Activated effector memory CD4-positive, alpha-beta T cell treated with anti-CD3 and anti-CD28 coated beads, Interleukin-2, amount 50 U/mL, for 16 hours (primary cell): ENCODE measurements around the gene MAGIX.

Experiments used
- DNase-seq: peaks from one replicate; pipeline ENCODE4 v3.0.0-alpha.2; 2020

The MAGIX gene

GRCh38 chrX:49184294-49185281 lies 22.0 kb downstream of the MAGIX start:
- peak; percentile 75 for DNase-seq

DNA sequence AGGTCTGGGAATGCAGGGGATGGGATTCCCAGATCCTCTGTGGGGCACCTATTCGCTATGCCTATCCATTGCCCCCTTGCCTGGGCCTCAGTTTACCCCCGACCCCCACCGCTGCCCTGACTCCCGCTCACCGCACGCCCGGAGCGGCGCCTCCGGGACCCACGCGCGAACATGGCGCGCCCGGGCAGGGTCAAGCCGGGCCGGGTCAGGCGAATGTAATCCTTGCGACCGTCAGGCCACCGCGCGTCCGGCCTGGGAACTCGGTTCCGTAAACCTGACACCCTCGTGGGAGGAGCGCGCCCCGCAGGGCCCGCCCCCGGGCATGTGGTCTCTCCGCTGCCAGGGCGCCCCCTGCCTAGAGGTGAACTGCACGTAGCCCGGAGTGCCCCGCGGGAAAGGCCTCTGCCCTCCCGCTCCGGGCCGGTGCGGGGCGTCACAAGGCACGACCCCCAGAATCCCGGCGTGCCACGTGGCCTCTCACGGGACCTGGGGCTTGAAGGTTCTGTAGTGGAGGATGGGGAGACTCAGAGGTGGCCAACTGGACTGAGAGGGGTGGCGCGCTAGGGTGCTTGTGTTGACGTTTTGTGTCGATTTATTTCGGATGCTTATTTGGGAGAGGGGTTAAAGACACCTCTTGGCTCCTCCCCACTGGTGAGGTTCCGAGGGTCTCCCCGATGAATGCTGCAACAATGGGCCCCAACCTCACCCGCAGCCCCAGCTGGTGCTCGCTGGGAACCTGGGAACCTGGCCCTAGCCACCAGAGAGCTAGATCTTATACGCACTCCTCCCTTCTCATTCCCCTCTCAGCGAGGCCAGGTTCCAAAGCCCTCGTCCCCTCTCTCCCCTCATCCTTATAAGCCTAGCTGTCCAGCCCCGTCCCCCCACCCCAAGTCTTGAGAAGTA lies 23.8 kb downstream of the MAGIX start, which contains the start of gene PRICKLE3:
Gene PRICKLE3, minus strand, starts transcription at position 249 of the 903 bp plus-strand sequence. Its CDS starts 76 bp downstream, at position 173.
- peak; percentile 90 for DNase-seq

GRCh38 chrX:49187028-49187394 lies 24.5 kb downstream of the MAGIX start:
- DNase-seq, result no peak

- no peak for DNase-seq
These were observed 25.0 kb downstream of the MAGIX start for GRCh38 chrX:49187526-49187925.

- DNase-seq, result no peak
These were observed 26.0 kb downstream of the MAGIX start for GRCh38 chrX:49188468-49189076.

DNA sequence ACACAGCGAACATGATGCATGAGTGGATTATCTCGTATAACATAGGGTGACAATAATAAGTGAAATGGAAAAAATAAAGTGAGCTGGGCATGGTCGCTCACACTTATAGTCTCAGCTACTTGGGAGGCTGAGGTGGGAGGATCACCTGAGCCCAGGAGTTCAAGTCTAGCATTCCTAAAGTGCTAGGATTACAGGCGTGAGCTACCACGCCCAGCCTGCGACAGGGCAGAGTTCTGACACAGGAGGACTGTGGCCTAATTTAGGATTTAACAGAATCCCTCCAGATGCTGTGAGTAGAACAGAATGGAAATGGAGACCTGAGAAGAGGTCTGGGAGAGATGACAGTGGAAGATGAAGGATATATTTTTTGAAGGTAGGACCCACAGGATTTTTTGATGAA lies 27.0 kb downstream of the MAGIX start:
- no peak for DNase-seq

- peak; percentile 93 for DNase-seq
These were observed 28.4 kb downstream of the MAGIX start for GRCh38 chrX:49190821-49191573.

- DNase-seq, result no peak
These were observed 29.0 kb downstream of the MAGIX start for GRCh38 chrX:49191574-49192011.

DNA sequence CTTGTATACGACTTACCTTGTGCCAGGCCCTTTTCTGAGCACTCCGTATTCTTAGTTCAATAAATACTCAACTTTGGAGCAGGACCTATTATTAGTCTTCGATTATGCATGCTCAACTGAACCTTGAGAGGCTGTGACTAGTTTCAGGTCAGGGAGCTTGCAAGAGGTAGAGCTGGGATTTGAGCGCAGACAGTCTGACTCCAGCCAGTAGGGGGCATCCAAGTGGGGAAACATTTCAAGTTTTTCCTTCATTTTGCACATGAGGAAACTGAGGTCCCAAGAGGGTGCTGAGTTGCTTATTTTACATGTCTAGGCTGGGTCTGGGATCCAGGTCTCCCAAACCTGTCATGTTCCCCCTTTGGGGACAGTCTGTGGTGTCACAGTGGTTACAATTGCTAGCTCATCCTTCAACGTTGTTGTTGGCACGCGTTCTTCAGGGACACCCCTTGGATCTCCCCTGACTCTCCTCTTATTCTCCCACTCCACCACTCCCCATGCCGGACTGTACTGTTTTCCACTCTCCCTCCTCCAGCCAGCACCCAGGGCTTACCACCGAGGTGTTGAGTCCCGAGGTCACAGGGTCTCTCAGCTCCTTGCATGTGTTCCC lies 30.3 kb downstream of the MAGIX start:
- peak; percentile 66 for DNase-seq

- no peak for DNase-seq
These were observed 31.0 kb downstream of the MAGIX start for GRCh38 chrX:49193542-49193964.

GRCh38 chrX:49197543-49198087 lies 35.1 kb downstream of the MAGIX start:
- no peak for DNase-seq

DNA sequence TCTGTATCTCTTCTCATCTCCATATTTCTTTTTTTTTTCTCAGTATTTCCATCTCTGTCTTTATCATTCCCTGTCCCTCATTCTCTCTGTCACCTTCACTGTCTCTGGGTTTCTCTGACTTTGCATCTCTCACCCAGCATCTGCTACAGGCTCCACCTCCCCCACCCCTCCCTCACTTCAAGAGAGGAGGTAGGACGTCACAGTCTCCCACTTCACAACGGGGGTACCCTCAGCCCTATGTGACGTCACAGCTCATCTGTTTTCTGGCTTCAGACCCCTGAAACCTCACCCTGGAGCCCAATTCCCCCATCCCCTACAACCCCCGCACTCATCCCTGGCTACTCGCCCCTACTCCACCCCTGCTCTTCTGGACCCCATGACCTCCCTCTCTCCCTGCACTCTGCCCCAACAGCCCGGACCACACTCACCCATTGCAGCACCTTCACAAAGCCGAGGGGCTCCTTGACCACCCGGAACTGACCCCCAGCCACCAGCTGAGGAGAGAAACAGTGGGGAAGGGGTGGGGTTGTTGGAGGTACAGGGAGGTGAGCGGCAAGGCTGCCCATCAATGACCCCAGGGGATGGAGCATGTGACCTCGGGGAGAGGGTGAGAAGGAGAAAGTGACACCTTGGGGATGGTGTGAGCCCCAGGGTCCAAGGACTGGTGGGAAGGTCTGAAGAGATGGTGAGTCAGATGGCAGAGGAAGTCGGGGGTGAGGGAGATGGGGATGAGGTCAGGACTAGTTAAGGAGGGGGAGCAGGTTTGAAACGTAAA lies 36.2 kb downstream of the MAGIX start:
- DNase-seq, result no peak

GRCh38 chrX:49199315-49199595 lies 36.7 kb downstream of the MAGIX start:
- no peak for DNase-seq

DNA sequence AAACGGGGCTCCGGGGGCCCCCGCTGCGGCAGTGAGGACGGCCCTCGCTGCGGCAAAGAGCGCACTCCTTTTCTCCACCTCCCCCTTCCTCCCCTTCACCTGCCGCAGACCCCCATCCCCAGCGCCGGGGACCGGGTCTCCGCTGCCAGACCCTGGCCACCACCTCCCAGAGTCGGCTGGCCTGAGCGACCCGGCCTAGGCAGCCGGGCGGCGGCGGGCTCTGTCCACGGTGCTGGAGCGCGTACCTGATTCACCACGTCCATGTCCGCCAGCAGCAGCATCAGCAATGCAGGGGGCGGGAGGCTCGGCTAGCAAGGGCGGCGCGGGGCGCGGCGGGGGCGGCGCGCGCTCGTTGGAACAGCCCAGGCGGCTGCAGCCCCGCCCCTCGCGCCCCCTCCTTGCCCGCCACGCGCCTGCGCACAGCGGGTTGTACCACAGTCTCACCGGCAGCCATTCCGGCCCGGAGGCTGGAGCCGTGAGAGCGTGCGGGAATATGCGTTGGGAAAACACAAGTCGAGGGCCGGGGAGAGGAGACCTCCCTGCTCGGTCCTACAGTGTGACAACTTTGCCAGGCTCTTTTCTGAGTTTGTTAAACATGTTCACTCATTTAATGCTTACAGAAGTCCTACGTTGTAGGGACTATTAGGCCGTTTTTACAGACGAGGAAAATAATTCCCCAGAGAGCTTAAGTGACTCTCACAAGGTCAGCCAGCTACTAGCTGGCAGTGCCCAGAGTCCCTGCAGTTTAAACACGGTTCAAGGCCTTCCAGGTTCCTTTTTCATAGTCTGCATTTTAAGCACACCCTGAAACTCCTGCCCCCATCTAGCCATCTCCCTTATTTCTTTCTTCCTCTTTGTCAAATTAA lies 37.6 kb downstream of the MAGIX start, which contains the start of gene SYP:
Gene SYP, minus strand, starts transcription at position 288 of the 866 bp plus-strand sequence. Its CDS starts 7 bp downstream, at position 281.
- DNase-seq, result peak; percentile 95

GRCh38 chrX:49202022-49202421 lies 39.5 kb downstream of the MAGIX start:
- DNase-seq, result no peak

- no peak for DNase-seq
These were observed 41.0 kb downstream of the MAGIX start for GRCh38 chrX:49203536-49203935.

- DNase-seq, result no peak
These were observed 41.5 kb downstream of the MAGIX start for GRCh38 chrX:49204017-49204416.

- DNase-seq, result no peak
These were observed 42.2 kb downstream of the MAGIX start for GRCh38 chrX:49204709-49205108.

GRCh38 chrX:49205443-49205842 lies 42.9 kb downstream of the MAGIX start:
- DNase-seq, result no peak

GRCh38 chrX:49206543-49206942 lies 44.0 kb downstream of the MAGIX start:
- DNase-seq, result no peak
